Erythroblast (primary cell): ENCODE results near the gene NKAIN4.
A peak's percentile ranks its signal among the peaks of the same experiment; 100 is the strongest.

Experiments used
- DNase-seq, 2 experiments: peaks; one replicate each; lab custom pipeline; 2025; lab: John Stamatoyannopoulos, UW
- GATA1 ChIP-seq: IDR thresholded peaks from 2 replicates; pipeline ENCODE4 v1.6.1; 2011; ENCODE audit warnings: low read depth, mild to moderate bottlenecking, control low read depth, low read length, moderate library complexity
- POLR2A ChIP-seq: IDR thresholded peaks from 2 replicates; pipeline ENCODE4 v1.6.1; 2011; ENCODE audit warnings: mild to moderate bottlenecking, low read length

NKAIN4 gene

DNA sequence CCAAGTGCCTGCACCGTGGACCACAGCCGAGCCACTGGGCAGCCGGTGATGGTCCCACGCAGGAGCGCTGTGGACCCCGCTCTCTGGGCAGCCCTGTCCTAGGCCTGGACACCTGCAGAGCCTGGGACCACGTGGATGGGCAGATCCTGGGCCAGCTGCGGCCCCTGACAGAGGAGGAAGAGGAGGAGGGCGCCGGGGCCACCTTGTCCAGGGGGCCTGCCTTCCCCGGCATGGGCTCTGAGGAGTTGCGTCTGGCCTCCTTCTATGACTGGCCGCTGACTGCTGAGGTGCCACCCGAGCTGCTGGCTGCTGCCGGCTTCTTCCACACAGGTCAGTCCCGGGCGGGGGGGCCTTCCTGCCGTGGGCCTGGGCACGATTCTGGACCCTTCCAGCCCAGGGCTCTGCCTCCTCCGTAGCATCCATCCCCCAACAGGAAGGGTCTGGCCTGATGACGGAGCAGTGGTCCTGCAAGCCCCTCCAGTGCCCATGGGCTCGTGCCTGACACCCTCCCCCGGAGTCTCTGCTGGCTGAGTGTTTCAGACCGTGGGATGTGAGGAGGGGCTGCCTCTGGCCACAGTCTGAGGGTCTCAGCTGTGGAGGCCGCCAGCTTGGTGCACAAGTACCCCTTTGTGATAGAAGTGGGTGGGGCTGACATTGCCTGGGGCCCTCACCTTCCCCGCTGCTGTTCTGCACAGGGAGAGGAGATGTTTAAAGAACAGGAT is 18.0 kb downstream of the NKAIN4 start:
- no peak for TF ChIP-seq GATA1
- no peak for TF ChIP-seq POLR2A

DNA sequence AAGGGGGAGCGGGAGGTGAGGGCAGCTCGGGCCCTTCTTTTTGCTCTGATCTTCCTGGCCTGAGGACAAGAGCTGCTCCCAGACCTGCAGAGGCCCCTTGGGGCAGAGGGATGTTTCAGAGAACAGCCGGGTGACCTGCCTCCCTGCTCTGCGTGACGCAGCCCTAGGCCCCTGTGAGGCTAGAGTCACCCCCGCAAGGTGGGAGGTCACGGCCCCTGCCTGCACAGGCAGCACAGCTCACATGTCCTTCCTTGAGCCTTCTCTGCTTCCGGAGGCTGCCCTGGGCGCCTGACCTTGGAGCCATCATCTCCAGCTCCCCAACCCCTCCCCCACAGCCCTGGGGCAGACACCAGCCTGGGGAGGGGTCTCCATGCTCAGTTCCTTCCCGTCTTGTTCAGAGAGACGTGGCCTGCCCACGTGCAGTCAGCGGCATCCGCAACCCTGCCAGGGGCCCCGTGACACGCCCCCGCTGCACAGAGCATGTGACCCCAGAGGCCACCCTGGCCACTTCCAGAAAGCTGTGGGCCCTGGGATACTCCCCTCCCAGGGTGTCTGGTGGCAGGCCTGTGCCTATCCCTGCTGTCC is 18.8 kb downstream of the NKAIN4 start, which contains the start of gene BIRC7:
Gene BIRC7 (plus strand): TSS at position 507 of the 585 bp plus-strand sequence. CDS start 192 bp downstream, outside the sequence.
- DNase-seq: no peak
- no peak for TF ChIP-seq POLR2A
- no peak for TF ChIP-seq GATA1

More for the DNA sequence above, 18.0 kb downstream of the NKAIN4 start:
- no peak for DNase-seq

DNA sequence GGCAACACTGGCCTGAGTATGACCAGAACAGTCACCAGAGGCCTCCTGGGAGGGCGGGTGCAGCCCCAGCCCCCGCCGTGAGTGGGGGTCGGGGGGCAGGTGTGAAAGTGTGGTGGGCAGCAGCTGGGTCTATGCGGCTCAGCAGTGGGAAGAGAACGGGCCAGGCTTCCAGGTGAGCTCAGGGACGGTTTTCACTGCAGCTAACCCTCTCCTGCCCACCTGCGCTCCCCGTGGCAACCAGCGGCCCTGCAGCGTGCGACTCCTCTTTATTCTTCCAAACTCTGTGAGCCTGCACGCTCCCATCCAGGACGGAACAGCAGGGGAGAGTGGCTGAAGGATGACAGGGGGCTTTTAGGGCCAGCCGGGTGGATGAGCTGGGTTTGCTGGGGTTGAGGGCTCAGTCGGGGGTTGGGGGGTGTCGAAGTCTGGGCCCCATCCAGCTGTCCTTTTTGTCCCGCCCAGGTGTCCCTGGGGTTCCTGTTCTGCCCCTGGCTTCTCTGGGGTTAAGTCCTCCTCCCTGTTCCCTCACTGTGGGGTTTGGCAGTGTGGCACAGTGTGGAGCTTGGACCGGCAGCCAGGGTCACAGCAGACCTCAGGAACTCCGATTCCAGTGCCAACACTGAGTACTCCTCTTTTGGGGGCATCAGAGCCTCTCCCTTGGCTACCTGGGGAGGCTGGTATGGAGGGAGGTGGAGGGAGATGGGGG is 19.4 kb downstream of the NKAIN4 start:
- DNase-seq: no peak
- TF ChIP-seq GATA1 (no peak), POLR2A (no peak)

DNA sequence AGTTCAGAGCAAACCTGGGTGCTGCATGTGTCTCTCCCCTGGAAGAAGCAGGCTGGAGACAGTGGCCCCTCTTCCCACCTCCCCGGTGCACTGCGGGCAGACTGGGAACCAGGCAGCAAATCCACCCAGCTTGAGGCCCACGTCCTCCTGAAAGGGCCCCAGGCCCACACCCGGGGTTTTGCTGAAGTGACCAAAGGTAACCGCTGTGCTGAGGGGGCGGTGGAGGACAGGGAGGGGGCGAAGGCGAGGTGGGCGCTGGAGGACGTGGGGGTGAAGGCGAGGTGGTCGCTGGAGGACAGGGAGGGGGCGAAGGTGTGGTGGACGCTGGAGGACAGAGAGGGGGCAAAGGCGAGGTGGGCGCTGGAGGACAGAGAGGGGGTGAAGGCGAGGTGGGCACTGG is 20.3 kb downstream of the NKAIN4 start:
- TF ChIP-seq POLR2A (no peak), GATA1 (no peak)
- DNase-seq: no peak

DNA sequence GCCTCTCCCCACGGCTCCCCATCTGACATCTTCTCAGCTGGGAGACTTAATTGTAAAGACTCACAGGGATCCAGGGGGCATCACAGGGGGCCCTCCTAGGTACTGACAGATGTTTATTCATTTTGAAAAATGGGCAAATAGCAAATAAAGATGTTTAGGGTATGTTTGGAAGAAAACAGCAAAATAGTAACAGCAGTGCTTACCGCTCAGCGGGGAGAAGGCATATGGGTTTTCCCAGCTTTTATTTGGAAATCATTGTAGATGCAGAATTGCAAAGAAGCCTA is 21.3 kb downstream of the NKAIN4 start:
- no peak for DNase-seq
- TF ChIP-seq POLR2A (no peak), GATA1 (no peak)

DNA sequence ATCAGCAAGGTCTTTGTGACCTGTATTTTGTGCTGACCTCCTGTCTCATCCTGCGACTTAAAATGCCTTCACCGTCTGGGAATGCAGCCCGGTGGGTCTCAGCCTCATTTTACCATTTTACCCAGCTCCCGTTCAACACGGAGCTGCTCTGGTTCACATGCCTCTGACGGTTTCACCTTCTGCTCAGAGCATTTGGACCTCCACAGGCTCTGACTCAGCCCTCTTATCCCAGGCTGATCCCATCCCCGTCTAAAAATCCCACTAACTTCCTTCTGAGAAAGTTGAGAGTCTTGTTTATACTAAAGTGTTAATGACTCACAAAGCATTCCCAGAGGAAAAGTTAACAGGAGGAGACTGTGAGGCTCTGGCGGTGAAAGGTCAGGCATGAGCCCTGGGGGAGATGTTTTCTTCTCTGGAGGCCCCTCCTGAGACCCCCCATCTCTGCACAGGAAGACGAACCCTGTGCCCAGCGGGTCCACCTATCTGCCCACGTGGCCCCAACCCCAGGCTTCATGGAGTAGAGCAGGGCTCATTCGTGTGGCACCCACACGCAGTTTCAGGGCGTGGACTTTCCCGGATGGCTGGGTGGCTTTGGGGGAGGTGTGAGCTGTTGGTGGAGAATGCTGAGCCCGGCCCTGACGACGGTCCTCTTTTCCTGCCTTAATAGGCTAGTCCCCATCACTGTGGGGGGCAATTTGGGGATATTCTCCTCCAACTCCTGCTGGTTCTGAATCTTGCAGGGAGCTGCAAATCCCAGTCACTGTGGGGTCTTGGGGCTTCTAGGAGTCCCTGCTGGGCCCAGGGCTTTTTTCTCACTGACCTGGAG is 21.8 kb downstream of the NKAIN4 start:
- no peak for DNase-seq
- TF ChIP-seq POLR2A (no peak), GATA1 (no peak)

DNA sequence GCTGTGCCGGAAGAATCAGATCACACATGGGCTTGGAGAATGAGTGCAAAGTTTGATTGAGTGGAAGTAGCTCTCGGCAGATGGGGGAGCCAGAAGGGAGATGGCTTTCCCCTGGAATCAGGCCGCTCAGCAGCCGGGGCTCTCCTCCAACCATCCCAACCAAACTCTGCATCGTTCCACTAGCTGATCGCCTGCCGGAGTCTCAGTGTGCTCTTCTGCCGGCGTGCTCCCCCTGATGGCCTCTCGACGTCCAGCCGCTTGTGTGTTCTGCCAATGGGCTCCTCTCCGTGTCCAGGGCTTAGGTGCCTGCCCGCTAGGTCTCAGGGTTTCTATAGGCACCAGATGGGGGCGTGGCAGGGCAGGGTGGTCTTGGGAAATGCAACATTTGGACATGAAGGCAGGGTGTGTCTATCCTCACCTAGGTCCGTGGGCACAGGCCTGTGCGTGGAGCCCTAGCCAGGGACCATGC is 23.4 kb downstream of the NKAIN4 start:
- peak; percentile 38 to 48 for DNase-seq
- TF ChIP-seq GATA1: no peak
- TF ChIP-seq POLR2A: no peak

DNA sequence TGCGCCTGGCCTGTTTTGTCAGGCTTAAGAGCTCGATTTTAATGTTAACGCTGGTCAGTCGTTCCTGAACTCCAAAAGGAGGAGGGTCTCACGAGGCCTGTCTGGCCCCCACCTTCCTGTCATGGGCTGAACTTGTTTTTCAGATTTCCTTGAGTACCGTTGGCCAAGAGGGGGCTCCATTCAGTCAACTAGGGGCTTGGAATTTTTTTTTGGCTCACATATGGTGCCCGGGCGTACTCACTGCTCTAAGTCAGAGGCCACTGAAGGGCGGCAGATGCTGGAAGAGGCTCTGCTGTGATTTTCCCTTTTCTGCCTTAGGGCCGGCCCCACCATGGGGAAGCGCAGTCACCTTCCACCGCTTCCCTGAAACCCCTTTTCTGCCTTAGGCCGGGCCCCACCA is 25.5 kb downstream of the NKAIN4 start:
- TF ChIP-seq POLR2A (no peak), GATA1 (no peak)
- DNase-seq: no peak

DNA sequence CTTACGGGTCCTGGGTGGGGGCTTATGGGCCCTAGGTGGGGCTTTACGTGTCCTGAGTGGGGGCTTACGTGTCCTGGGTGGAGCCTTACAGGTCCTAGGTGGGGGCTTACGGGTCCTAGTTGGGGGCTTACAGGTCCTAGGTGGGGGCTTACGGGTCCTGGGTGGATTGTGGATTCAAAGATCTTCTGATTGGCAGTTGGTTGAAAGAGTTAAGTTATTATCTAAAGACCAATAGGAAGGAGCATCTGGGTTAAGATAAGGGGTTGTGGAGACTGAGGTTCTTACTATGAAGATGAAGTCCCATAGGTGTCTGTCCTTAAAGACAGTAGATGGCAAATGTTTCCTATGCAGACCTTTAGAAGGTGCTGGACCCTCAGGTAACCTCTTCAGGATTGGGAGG is 27.0 kb downstream of the NKAIN4 start:
- no peak for TF ChIP-seq POLR2A
- TF ChIP-seq GATA1: no peak
- no peak for DNase-seq

DNA sequence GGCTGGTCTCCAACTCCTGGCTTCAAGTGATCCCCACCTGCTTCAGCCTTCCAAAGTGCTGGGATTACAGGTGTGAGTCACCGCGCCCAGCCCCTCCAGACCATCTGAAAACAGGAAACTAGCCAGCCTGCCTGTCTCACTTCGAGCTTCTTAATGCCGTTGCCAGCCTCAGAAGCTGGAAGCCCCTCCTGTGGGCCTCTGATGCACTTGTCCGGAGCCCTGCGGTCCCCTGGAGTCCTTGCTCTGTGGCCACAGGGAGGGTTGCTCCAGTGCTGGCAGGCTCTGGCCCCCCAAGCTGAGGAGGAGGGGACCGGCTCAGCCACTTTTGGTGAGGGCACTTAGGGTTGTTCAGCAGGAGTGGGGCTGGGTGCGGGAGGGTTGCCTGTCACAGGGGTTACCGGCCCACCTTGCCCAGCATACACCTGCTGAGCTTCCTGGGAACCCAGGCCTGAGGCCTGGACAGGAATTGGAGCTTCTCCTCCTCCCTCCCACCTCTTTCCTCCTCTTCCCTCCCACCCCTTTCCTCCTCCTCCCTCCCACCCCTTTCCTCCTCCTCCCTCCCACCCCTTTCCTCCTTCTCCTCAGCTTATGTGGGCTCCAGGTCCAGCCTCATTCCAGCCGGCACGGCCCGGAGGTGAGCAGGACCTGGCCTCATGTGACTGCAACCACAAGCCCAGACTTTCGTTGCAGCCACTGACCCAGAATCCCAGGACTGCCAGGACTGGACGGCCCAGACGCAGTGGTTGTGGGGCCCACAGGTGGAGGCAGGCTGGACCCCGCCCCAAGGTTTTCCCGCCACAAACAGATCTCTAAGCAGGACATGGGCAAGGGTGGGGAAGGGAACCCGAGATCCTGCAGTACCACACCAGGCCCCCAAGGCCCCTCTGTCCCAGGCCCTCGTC is 28.0 kb downstream of the NKAIN4 start:
- DNase-seq: no peak
- no peak for TF ChIP-seq POLR2A
- no peak for TF ChIP-seq GATA1

DNA sequence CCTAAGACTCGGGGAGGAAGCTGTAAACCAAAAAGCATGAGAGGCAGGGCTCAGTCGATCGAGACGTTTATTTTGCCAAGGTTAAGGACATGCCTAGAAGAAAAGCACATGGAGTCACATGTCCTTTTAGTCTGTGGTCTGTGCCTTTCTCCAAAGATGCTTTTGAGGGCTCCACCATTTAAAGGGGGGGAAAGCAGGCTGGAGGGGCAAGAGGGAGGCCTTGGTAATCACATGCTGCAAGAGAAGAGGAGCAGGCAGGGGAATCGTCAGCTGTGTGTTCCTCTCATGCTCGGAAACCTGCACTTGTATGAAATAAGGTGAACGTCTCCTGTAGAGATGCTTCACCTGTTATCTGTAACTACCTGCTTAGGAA is 29.2 kb downstream of the NKAIN4 start:
- TF ChIP-seq POLR2A: no peak
- no peak for TF ChIP-seq GATA1
- DNase-seq: no peak

DNA sequence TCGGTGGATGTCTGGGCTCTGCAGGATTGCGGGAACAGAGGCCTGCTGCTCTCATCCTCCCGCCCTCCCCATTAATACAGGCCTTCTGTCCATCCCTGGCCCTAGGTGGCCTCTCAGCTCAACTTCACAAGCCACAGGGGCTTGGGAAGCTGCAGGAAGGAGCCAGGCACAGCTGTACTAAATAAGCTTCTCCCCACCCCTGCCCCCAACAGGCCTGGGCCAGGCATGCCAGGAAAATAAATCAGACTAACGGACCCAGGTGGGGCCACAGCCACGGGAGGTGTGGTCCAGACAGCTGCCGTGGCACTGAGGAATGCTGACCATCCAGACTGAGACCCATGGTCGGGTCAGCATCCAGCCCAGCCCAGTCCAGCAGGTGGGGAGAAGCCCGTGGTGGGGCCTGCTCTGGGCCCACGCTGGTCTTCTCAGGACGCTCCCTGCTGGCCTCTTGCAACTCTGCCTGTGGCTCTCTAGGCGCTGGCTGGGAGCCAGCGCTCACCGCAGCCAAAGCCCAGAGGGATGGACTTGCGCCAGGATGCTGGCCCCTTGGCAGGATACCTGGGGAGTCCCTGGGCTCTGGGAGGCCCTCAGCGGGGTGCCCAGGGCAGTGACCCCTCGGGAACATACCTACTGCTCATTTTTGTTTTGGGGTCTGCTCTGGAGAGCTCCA is 29.7 kb downstream of the NKAIN4 start:
- no peak for TF ChIP-seq POLR2A
- TF ChIP-seq GATA1: no peak
- no peak for DNase-seq

DNA sequence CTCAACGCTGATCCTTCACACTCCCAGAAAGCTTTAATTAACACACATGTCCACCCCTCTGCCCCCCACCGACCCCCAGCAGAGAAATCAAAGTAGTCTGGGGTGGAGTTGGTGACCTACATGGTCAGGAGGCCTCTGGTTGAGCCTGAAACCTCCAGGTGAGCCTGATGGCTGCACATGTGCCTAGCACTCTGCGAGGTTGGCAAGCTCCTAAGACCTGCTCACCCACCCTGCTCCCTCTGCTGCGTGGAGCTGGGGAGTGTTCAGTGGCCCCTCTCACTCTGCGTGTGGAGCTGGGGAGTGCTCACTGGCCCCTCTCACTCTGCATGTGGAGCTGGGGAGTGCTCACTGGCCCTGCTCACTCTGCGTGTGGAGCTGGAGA is 30.4 kb downstream of the NKAIN4 start:
- no peak for DNase-seq
- TF ChIP-seq GATA1 (no peak), POLR2A (no peak)
